ENCODE data around the gene DNAH6.

DNA sequence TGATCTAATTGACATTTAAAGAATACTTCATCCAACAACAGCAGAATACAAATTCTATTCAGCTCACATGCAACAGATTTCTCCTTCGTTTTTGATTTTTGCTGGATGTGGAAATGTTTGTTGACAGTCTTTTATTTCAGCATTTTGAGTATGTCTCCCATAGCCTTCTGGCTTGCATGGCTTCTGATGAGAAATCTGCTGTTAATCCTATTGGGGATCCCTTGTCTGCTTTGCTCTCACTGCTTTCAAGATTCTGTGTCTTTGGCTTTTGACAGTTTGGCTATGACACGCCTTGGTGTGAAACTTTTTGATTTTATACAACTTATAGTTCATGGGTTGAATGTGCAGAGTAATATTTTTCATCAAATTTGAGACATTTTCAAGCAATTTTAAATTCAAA is 319.9 kb downstream of the DNAH6 start:
- no peak for TF ChIP-seq POLR2A (IDR thresholded peaks at IDR 0.05)
- TF ChIP-seq, protein P1, sequence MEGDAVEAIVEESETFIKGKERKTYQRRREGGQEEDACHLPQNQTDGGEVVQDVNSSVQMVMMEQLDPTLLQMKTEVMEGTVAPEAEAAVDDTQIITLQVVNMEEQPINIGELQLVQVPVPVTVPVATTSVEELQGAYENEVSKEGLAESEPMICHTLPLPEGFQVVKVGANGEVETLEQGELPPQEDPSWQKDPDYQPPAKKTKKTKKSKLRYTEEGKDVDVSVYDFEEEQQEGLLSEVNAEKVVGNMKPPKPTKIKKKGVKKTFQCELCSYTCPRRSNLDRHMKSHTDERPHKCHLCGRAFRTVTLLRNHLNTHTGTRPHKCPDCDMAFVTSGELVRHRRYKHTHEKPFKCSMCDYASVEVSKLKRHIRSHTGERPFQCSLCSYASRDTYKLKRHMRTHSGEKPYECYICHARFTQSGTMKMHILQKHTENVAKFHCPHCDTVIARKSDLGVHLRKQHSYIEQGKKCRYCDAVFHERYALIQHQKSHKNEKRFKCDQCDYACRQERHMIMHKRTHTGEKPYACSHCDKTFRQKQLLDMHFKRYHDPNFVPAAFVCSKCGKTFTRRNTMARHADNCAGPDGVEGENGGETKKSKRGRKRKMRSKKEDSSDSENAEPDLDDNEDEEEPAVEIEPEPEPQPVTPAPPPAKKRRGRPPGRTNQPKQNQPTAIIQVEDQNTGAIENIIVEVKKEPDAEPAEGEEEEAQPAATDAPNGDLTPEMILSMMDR (IDR thresholded peaks at IDR 0.05): no peak
